Measurements from ENCODE around the gene MOB3B. TPM values are rescaled to one million over a fixed set of nuclear protein-coding genes. Genes with fewer than 3 reads are reported as not detected.

Gene MOB3B
- total RNA-seq, 1 donor from 2014 or later: 14.0 TPM

DNA sequence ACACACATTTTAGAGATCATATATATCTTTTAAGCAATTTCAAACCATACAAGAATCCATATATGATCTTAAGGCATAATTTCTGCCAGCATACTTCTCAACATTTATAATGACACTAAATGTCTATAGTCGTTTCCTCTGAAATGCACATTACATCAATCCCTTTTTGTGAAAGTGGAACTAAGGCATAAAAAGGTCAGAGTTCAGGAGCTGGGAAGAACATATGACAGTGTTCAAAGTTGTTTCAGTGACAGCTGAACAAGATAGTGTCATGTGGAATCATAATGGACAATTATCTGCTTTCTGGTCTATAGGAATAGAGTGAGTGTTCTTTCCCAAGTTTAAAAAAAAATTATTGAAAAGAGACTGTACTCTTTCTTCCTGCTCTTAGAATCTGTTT lies 2.4 kb upstream of the MOB3B start:
- no peaks in the 10 kb centered on the region for H3K27me3 ChIP-seq
- no peak overlapping the region for H3K4me3 Mint-ChIP-seq
- H3K4me1 Mint-ChIP-seq: peaks cover 38% of the 10 kb centered on the region
- no peaks in the 10 kb centered on the region for H3K9me3 ChIP-seq (ENCODE audit: low read depth)
- no peak overlapping the region for H3K4me3 ChIP-seq
- TF ChIP-seq EZH2 (IDR thresholded peaks at IDR 0.05) (no peak), EZH2phosphoT487 (IDR thresholded peaks at IDR 0.05) (no peak)
- TF ChIP-seq, protein P1, sequence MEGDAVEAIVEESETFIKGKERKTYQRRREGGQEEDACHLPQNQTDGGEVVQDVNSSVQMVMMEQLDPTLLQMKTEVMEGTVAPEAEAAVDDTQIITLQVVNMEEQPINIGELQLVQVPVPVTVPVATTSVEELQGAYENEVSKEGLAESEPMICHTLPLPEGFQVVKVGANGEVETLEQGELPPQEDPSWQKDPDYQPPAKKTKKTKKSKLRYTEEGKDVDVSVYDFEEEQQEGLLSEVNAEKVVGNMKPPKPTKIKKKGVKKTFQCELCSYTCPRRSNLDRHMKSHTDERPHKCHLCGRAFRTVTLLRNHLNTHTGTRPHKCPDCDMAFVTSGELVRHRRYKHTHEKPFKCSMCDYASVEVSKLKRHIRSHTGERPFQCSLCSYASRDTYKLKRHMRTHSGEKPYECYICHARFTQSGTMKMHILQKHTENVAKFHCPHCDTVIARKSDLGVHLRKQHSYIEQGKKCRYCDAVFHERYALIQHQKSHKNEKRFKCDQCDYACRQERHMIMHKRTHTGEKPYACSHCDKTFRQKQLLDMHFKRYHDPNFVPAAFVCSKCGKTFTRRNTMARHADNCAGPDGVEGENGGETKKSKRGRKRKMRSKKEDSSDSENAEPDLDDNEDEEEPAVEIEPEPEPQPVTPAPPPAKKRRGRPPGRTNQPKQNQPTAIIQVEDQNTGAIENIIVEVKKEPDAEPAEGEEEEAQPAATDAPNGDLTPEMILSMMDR (IDR thresholded peaks at IDR 0.05): no peak
- H3K79me2 ChIP-seq (ENCODE audit: low read depth): peaks cover 11% of the 10 kb centered on the region
- no peak overlapping the region for H3K4me2 ChIP-seq
- no peaks in the 10 kb centered on the region for H3K9me3 Mint-ChIP-seq
- H3K9ac ChIP-seq: no peak overlapping the region
- no peak overlapping the region for H2AFZ ChIP-seq (replicated peaks)
- H3K27me3 Mint-ChIP-seq (ENCODE audit: insufficient read depth, low read depth): peaks cover 2% of the 10 kb centered on the region
- H3K4me1 ChIP-seq: peaks cover 33% of the 10 kb centered on the region
- no peak overlapping the region for H3K27ac Mint-ChIP-seq
- no peak for DNase-seq (ENCODE audit: low spot score)
- peaks cover 22% of the 10 kb centered on the region for H3F3A ChIP-seq (ENCODE audit: low read depth)
- no peaks in the 10 kb centered on the region for H3K36me3 ChIP-seq
- peaks cover 14% of the 10 kb centered on the region for H3K36me3 Mint-ChIP-seq
- H3K27ac ChIP-seq: no peak overlapping the region
- peaks cover 8% of the 10 kb centered on the region for H4K20me1 ChIP-seq (ENCODE audit: low read depth)

DNA sequence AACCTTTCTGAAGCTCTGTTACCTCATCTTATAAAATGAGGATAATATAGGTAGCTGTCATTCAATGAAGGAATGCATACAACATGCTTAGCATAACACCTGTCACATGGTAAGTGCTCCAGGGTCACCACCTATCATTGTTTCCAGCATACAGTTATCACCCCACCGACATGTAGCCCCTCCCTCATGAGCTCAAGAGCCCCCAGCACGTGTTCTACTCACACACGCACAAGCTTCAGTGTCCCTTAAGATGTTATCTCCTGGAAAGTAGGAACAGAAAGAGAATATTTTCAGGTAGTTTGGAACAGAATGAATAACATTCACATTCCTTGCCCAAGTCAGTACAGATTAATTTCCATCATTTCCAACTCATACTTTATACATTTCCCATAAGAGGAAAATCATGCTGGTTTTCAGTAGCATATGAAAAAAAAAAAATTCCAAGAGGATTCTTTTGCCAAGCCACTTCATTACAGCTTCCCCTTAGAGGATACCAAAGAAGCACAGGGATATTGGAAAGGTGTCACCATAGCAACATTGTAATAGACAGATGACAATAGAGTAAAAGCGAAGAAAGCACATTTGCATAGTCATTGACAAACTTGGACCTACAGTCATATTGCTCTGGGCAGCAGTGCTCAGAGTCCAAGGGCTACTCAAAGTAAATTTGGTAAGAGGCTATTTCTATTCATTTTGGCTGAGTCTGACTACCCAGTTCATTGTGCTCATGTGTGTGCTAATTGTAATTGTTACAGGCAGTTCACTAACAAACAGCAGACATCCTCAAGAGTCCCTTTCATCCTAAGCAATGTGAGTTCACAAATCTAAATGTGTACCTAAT lies 1.5 kb upstream of the MOB3B start:
- H3F3A ChIP-seq (ENCODE audit: low read depth): peaks cover 22% of the 10 kb centered on the region
- H2AFZ ChIP-seq (replicated peaks): no peak overlapping the region
- Mint-ChIP-seq H3K4me3 (no peak overlapping the region), H3K9me3 (no peaks in the 10 kb centered on the region), H3K36me3 (peaks cover 10% of the 10 kb centered on the region), H3K27ac (peak overlapping the region; percentile 15), H3K4me1 (peaks cover 33% of the 10 kb centered on the region), H3K27me3 (ENCODE audit: insufficient read depth, low read depth) (peaks cover 2% of the 10 kb centered on the region)
- no peaks in the 10 kb centered on the region for H3K9me3 ChIP-seq (ENCODE audit: low read depth)
- peaks cover 11% of the 10 kb centered on the region for H4K20me1 ChIP-seq (ENCODE audit: low read depth)
- H3K9ac ChIP-seq: no peak overlapping the region
- no peaks in the 10 kb centered on the region for H3K36me3 ChIP-seq
- DNase-seq (ENCODE audit: low spot score): no peak
- no peak overlapping the region for H3K4me2 ChIP-seq
- no peaks in the 10 kb centered on the region for H3K27me3 ChIP-seq
- H3K27ac ChIP-seq: no peak overlapping the region
- H3K4me3 ChIP-seq: no peak overlapping the region
- H3K4me1 ChIP-seq: peaks cover 33% of the 10 kb centered on the region
- H3K79me2 ChIP-seq (ENCODE audit: low read depth): peaks cover 20% of the 10 kb centered on the region
- no peak for TF ChIP-seq EZH2 (IDR thresholded peaks at IDR 0.05)
- TF ChIP-seq, protein P1 (IDR thresholded peaks at IDR 0.05): no peak
- TF ChIP-seq EZH2phosphoT487 (IDR thresholded peaks at IDR 0.05): no peak

DNA sequence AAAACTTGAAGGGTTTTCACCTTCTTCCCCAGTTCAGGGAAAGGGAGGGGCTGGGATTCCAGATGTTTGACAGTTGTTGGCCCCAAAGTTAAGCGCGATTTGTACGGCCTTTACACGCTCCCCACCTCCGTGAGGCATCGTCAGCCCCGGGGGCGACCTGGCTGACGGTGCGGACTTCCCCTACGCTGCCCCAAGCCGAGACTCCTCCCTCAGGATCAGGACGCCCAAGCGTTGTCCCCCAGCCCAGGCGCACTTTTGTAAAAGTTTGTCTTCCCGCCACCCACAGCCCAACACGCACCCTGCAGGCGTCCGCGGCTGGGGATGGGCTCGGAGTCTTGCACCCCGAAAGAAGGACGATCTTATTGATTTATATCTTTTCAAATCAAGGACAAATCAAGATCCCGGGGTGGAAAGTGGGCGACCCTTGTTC lies 713 bp downstream of the MOB3B start:
- H3K36me3 ChIP-seq: no peaks in the 10 kb centered on the region
- Mint-ChIP-seq H3K4me1 (peaks cover 26% of the 10 kb centered on the region), H3K36me3 (peaks cover 9% of the 10 kb centered on the region), H3K9me3 (no peaks in the 10 kb centered on the region), H3K27ac (no peak overlapping the region), H3K4me3 (peak overlapping the region; percentile 97), H3K27me3 (ENCODE audit: insufficient read depth, low read depth) (peaks cover 2% of the 10 kb centered on the region)
- H3K27ac ChIP-seq: peak overlapping the region; percentile 58
- peaks cover 22% of the 10 kb centered on the region for H3K4me1 ChIP-seq
- peaks cover 42% of the 10 kb centered on the region for H3K79me2 ChIP-seq (ENCODE audit: low read depth)
- peak overlapping the region; percentile 98 for H3K4me3 ChIP-seq
- no peaks in the 10 kb centered on the region for H3K27me3 ChIP-seq
- H2AFZ ChIP-seq (replicated peaks): peak overlapping the region; percentile 95
- H4K20me1 ChIP-seq (ENCODE audit: low read depth): peaks cover 11% of the 10 kb centered on the region
- TF ChIP-seq, protein P1 (IDR thresholded peaks at IDR 0.05): no peak
- no peak for TF ChIP-seq EZH2 (IDR thresholded peaks at IDR 0.05)
- no peak for TF ChIP-seq EZH2phosphoT487 (IDR thresholded peaks at IDR 0.05)
- H3K9ac ChIP-seq: peak overlapping the region; percentile 40
- DNase-seq (ENCODE audit: low spot score): peak; percentile 80
- H3K9me3 ChIP-seq (ENCODE audit: low read depth): no peaks in the 10 kb centered on the region
- H3K4me2 ChIP-seq: peak overlapping the region; percentile 92
- H3F3A ChIP-seq (ENCODE audit: low read depth): peaks cover 22% of the 10 kb centered on the region
